Osteoblast (primary cell): ENCODE results near the gene COX14. TPM values are rescaled to one million over a fixed set of nuclear protein-coding genes. Genes with fewer than 3 reads are reported as not detected.

ENCODE experiments used
- DNase-seq: peaks from one replicate; pipeline ENCODE4 v3.0.0; 2011; ENCODE audit warnings: low spot score, mixed read lengths; ENCODE audit not compliant: insufficient read length; ENCODE audit errors: missing footprints
- H2AFZ ChIP-seq: 2 replicates; pipeline ENCODE4 v1.6.0; 2011; ENCODE audit warnings: mild to moderate bottlenecking, low read length
- H3K27ac ChIP-seq: 2 replicates; pipeline ENCODE4 v1.5.1; 2011; ENCODE audit warnings: mild to moderate bottlenecking, low read depth, low read length, moderate library complexity
- H3K27me3 ChIP-seq: 2 replicates; pipeline ENCODE4 v1.6.0; 2012; ENCODE audit warnings: mild to moderate bottlenecking, control low read depth, inconsistent platforms, low read length, moderate library complexity; ENCODE audit not compliant: insufficient read depth
- H3K36me3 ChIP-seq: 2 replicates; pipeline ENCODE4 v1.5.1; 2011; ENCODE audit warnings: mild to moderate bottlenecking, low read length, control low read depth, moderate library complexity; ENCODE audit not compliant: insufficient read depth
- H3K4me1 ChIP-seq: 2 replicates; pipeline ENCODE4 v1.5.1; 2011; ENCODE audit warnings: mild to moderate bottlenecking, low read length, control low read depth, moderate library complexity; ENCODE audit not compliant: insufficient read depth
- H3K4me2 ChIP-seq: 2 replicates; pipeline ENCODE4 v1.6.0; 2011; ENCODE audit warnings: mild to moderate bottlenecking, low read length; ENCODE audit not compliant: insufficient read depth
- H3K4me3 ChIP-seq: fragments of 200-600 bp; sonication (generic); 3 replicates; pipeline ENCODE4 v1.5.1; 2012; ENCODE audit warnings: mild to moderate bottlenecking, low read length, inconsistent platforms; ENCODE audit not compliant: insufficient read depth
- H3K79me2 ChIP-seq: 2 replicates; pipeline ENCODE4 v1.6.0; 2012; ENCODE audit warnings: mild to moderate bottlenecking, low read length, control low read depth, inconsistent platforms; ENCODE audit not compliant: insufficient read depth
- H3K9me3 ChIP-seq: 2 replicates; pipeline ENCODE4 v1.5.1; 2011; ENCODE audit warnings: low read depth, low read length, control low read depth
- H4K20me1 ChIP-seq: 2 replicates; pipeline ENCODE4 v1.6.0; 2012; ENCODE audit warnings: mild to moderate bottlenecking, low read length, control low read depth; ENCODE audit not compliant: insufficient read depth
- total RNA-seq: library from RNA; depleted of rRNA; stranded (reverse); fragments of >200 nt; gene quantifications from 2 replicates; pipeline ENCODE4 v1.2.3, GENCODE V29; 2012
- TF ChIP-seq, protein P1 (sequence below): IDR thresholded peaks from 2 replicates; pipeline ENCODE4 v1.5.1; 2011; ENCODE audit warnings: mild to moderate bottlenecking, low read depth, low read length, moderate library complexity; ENCODE audit errors: extremely low read depth

Gene COX14
- total RNA-seq, 1 donor, result 29.0 TPM

DNA sequence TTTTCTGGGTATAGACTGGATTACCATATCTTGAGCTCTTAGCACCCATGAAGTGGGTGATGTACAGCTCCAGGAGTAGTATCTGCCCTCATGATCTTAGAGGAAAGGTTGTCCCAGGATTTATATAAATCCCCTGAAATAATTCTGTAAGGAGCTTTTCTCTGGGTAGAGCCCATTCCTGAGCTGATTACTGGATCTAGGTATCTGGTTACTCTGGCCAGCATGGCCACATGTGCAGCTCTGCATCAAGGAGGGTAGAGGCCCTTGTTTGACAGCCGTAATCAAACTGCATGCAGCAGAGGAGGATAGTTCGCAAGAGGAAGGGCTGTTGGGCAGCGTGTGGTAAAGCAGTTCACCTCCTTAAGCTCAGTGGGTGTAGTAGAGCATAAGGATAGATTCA, 8.5 kb downstream of the COX14 start:
- no peak for DNase-seq
- TF ChIP-seq, protein P1, sequence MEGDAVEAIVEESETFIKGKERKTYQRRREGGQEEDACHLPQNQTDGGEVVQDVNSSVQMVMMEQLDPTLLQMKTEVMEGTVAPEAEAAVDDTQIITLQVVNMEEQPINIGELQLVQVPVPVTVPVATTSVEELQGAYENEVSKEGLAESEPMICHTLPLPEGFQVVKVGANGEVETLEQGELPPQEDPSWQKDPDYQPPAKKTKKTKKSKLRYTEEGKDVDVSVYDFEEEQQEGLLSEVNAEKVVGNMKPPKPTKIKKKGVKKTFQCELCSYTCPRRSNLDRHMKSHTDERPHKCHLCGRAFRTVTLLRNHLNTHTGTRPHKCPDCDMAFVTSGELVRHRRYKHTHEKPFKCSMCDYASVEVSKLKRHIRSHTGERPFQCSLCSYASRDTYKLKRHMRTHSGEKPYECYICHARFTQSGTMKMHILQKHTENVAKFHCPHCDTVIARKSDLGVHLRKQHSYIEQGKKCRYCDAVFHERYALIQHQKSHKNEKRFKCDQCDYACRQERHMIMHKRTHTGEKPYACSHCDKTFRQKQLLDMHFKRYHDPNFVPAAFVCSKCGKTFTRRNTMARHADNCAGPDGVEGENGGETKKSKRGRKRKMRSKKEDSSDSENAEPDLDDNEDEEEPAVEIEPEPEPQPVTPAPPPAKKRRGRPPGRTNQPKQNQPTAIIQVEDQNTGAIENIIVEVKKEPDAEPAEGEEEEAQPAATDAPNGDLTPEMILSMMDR, result no peak
- peaks cover 12% of the 10 kb centered on the region for H3K36me3 ChIP-seq
- peaks cover 13% of the 10 kb centered on the region for H4K20me1 ChIP-seq
- no peak overlapping the region for H3K4me3 ChIP-seq
- no peak overlapping the region for H3K4me2 ChIP-seq
- H3K27me3 ChIP-seq, result no peaks in the 10 kb centered on the region
- no peaks in the 10 kb centered on the region for H3K4me1 ChIP-seq
- H3K27ac ChIP-seq, result no peak overlapping the region
- no peak overlapping the region for H2AFZ ChIP-seq
- H3K9me3 ChIP-seq, result no peaks in the 10 kb centered on the region
- H3K79me2 ChIP-seq, result peaks cover 53% of the 10 kb centered on the region

DNA sequence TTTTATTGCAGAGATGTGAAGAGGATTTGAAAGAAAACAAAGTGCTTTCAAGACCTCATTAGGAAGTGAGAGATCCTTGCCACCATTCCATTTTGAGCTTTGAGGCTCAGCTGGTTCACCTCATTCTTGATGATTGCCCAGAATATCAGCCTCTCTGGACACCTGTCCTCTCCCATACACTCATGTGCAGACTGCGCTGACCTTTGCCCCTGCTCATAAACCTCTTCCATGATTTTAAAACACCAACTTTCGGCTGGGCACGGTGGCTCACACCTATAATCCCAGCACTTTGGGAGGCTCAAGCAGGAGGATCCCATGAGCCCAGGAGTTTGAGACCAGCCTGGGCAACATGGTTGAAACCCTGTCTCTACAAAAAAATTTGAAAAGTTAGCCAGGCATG, 8.9 kb downstream of the COX14 start:
- Histone ChIP-seq H3K4me1 (no peaks in the 10 kb centered on the region), H3K4me2 (no peak overlapping the region), H3K4me3 (no peak overlapping the region), H3K27me3 (no peaks in the 10 kb centered on the region), H3K36me3 (peaks cover 9% of the 10 kb centered on the region), H4K20me1 (peaks cover 13% of the 10 kb centered on the region), H3K79me2 (peaks cover 49% of the 10 kb centered on the region), H3K9me3 (no peaks in the 10 kb centered on the region), H3K27ac (no peak overlapping the region), H2AFZ (no peak overlapping the region)
- no peak for DNase-seq
- TF ChIP-seq, protein P1, result no peak

DNA sequence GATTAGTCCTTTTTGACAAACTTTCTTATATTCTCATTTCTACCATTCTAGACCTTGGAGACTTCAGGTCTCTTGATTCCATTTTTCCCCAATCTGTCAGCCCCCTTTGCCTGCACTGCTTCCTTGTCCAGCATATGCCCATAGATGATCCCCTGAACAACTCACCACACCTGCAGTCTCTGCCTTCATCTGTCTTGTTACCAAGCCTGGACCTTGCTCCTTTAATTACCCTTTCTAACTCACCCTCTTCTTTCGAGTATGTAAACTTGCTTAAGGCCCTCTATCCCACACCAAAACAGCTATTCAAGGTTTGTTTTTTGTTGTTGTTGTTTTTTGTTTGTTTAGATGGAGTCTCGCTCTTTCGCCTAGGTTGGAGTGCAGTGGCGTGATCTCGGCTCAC, 9.6 kb downstream of the COX14 start:
- Histone ChIP-seq H4K20me1 (peaks cover 8% of the 10 kb centered on the region), H3K79me2 (peaks cover 42% of the 10 kb centered on the region), H2AFZ (no peak overlapping the region), H3K4me3 (no peak overlapping the region), H3K4me1 (no peaks in the 10 kb centered on the region), H3K4me2 (no peak overlapping the region), H3K27ac (no peak overlapping the region), H3K9me3 (no peaks in the 10 kb centered on the region), H3K36me3 (peaks cover 10% of the 10 kb centered on the region), H3K27me3 (no peaks in the 10 kb centered on the region)
- TF ChIP-seq, protein P1, result no peak
- no peak for DNase-seq

DNA sequence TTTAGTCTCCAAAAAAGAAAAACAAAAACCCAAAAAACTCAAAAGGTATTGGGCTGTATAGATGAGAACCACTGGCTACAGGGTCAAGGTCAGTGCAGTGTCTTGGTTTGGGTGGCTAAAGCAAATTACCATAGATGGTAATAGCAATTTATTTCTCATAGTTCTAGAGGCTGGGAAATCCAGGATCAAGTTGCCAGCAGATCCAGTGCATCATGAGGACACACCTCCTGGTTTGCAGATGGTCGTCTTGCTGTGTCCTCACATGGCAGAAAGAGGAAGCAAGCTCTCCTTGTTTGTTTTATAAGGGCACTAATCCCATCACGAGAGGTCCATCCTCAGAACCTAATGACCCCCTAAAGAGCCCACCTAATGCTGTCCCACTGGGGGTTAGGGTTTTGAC, 11.2 kb downstream of the COX14 start:
- no peaks in the 10 kb centered on the region for H3K9me3 ChIP-seq
- no peaks in the 10 kb centered on the region for H3K27me3 ChIP-seq
- peaks cover 8% of the 10 kb centered on the region for H4K20me1 ChIP-seq
- H3K36me3 ChIP-seq, result peaks cover 21% of the 10 kb centered on the region
- TF ChIP-seq, protein P1, result no peak
- H3K4me1 ChIP-seq, result no peaks in the 10 kb centered on the region
- H3K4me2 ChIP-seq, result no peak overlapping the region
- H3K27ac ChIP-seq, result no peak overlapping the region
- H3K4me3 ChIP-seq, result no peak overlapping the region
- peaks cover 30% of the 10 kb centered on the region for H3K79me2 ChIP-seq
- no peak overlapping the region for H2AFZ ChIP-seq
- DNase-seq, result no peak
